H1 (cell line): Measurements from ENCODE around the gene CYP2W1. TPM values are rescaled to one million over a fixed set of nuclear protein-coding genes. Genes with fewer than 3 reads are reported as not detected.

Experiments used
- CTCF ChIA-PET: fragments of 300-600 bp; sonication (Branson Sonifier 250); formaldehyde crosslinking; loops from one replicate; lab custom pipeline; 2021; ENCODE audit not compliant: partially characterized antibody; lab: Charles Lee
- POLR2A ChIA-PET: fragments of 300-600 bp; sonication (Branson Sonifier 250); formaldehyde crosslinking; loops from one replicate; lab custom pipeline; 2021; ENCODE audit warnings: inconsistent platforms; ENCODE audit not compliant: partially characterized antibody; lab: Charles Lee
- DNase-seq, 2 experiments: peaks; one replicate each; pipeline versions ENCODE4 v3.0.0 to v3.0.0-alpha.2; 2010 to 2022; ENCODE audit warnings: low spot score in 2 of 2, low read depth in 1 of 2, mixed read lengths in 1 of 2
- FAIRE-seq: peaks from 2 replicates; lab custom pipeline; 2011; peaks lifted over from hg19 to GRCh38; lab: Jason Lieb, UNC
- H2AFZ ChIP-seq: 2 replicates; pipeline ENCODE4 v1.8.1; 2012; ENCODE audit warnings: low read length, inconsistent platforms
- H2AK5ac ChIP-seq: 2 replicates; pipeline ENCODE4 v1.6.1; 2013; ENCODE audit warnings: low read depth, low read length
- H2BK120ac ChIP-seq: replicated peaks from 2 replicates; pipeline ENCODE3; 2013; ENCODE audit warnings: low read depth, low read length, inconsistent platforms
- H2BK12ac ChIP-seq: 2 replicates; pipeline ENCODE4 v1.6.1; 2013; ENCODE audit warnings: low read depth, low read length
- H2BK15ac ChIP-seq: 2 replicates; pipeline ENCODE4 v1.6.1; 2013; ENCODE audit warnings: low read length
- H2BK20ac ChIP-seq: 2 replicates; pipeline ENCODE4 v1.6.1; 2013; ENCODE audit warnings: low read length
- H2BK5ac ChIP-seq: 2 replicates; pipeline ENCODE4 v1.6.1; 2013; ENCODE audit warnings: low read depth, low read length
- H3K14ac ChIP-seq: 2 replicates; pipeline ENCODE4 v1.6.1; 2013; ENCODE audit warnings: inconsistent platforms; ENCODE audit not compliant: insufficient read length
- H3K18ac ChIP-seq: 2 replicates; pipeline ENCODE4 v1.6.1; 2013; ENCODE audit warnings: low read length; ENCODE audit errors: extremely low read depth
- H3K23ac ChIP-seq: 2 replicates; pipeline ENCODE4 v1.6.1; 2013; ENCODE audit warnings: inconsistent platforms; ENCODE audit not compliant: insufficient read length
- H3K23me2 ChIP-seq: 2 replicates; pipeline ENCODE4 v1.6.1; 2013; ENCODE audit warnings: low read depth, low read length
- H3K27ac ChIP-seq: 2 replicates; pipeline ENCODE4 v1.6.1; 2011; ENCODE audit warnings: low read depth, low read length, inconsistent platforms
- H3K27me3 ChIP-seq, 4 experiments: replicated peaks in 1 of 4; 1 replicate in 1 of 4; 2 replicates in 3 of 4; pipeline versions ENCODE4 v1.6.1 to v1.8.1; 2011 to 2013; ENCODE audit warnings: low read length in 3 of 4, mild to moderate bottlenecking in 3 of 4, inconsistent platforms in 2 of 4, mixed read lengths in 2 of 4, moderate library complexity in 1 of 4; ENCODE audit not compliant: control insufficient read depth in 3 of 4, insufficient read depth in 3 of 4; ENCODE audit errors: extremely low read depth in 1 of 4
- H3K36me3 ChIP-seq, 4 experiments: 2 replicates each; pipeline versions ENCODE4 v1.6.1 to v1.8.1; 2011 to 2013; ENCODE audit warnings: mild to moderate bottlenecking in 4 of 4, low read length in 3 of 4, moderate library complexity in 2 of 4, control low read depth in 1 of 4, inconsistent platforms in 1 of 4; ENCODE audit not compliant: insufficient read depth in 4 of 4, control insufficient read depth in 2 of 4
- H3K4ac ChIP-seq: replicated peaks from 2 replicates; pipeline ENCODE3; 2013; ENCODE audit warnings: low read length, low read depth, mixed read lengths, inconsistent platforms; ENCODE audit not compliant: insufficient read length
- H3K4me1 ChIP-seq, 4 experiments: replicated peaks in 1 of 4; 1 replicate in 1 of 4; 2 replicates in 3 of 4; pipeline versions ENCODE4 v1.6.1 to v1.8.1; 2011 to 2013; ENCODE audit warnings: low read length in 3 of 4, inconsistent platforms in 2 of 4, mixed read lengths in 1 of 4; ENCODE audit not compliant: insufficient read depth in 4 of 4, control insufficient read depth in 3 of 4
- H3K4me2 ChIP-seq, 2 experiments: 2 replicates each; pipeline versions ENCODE4 v1.6.1 to v1.8.1; 2011 to 2013; ENCODE audit warnings: low read depth in 2 of 2, low read length in 2 of 2, control low read depth in 1 of 2, inconsistent platforms in 1 of 2, mild to moderate bottlenecking in 1 of 2; ENCODE audit not compliant: insufficient read depth in 1 of 2
- H3K4me3 ChIP-seq, 4 experiments: fragments of 200-600, 300-600 bp in 1 of 4; sonication (generic), shearing (Covaris generic), sonication (Bioruptor Twin) in 1 of 4; 2 replicates each; pipeline versions ENCODE4 v1.5.1 to v1.8.1; 2011 to 2016; ENCODE audit warnings: low read length in 4 of 4, low read depth in 3 of 4, control low read depth in 2 of 4, inconsistent platforms in 2 of 4, mild to moderate bottlenecking in 2 of 4, mixed read lengths in 1 of 4, moderate library complexity in 1 of 4; ENCODE audit not compliant: insufficient read depth in 2 of 4; ENCODE audit errors: extremely low read depth in 1 of 4
- H3K56ac ChIP-seq: replicated peaks from 2 replicates; pipeline ENCODE3; 2013; ENCODE audit warnings: low read depth, mild to moderate bottlenecking, mixed read lengths, low read length, inconsistent platforms; ENCODE audit not compliant: insufficient read length
- H3K79me1 ChIP-seq: 2 replicates; pipeline ENCODE4 v1.6.1; 2013; ENCODE audit warnings: low read depth, low read length, control low read depth
- H3K79me2 ChIP-seq, 2 experiments: 2 replicates each; pipeline versions ENCODE4 v1.6.1 to v1.8.1; 2012 to 2013; ENCODE audit warnings: low read length in 2 of 2, mild to moderate bottlenecking in 2 of 2, inconsistent platforms in 1 of 2; ENCODE audit not compliant: insufficient read depth in 2 of 2, control insufficient read depth in 1 of 2
- H3K9ac ChIP-seq, 4 experiments: replicated peaks in 1 of 4; 1 replicate in 1 of 4; 2 replicates in 3 of 4; pipeline versions ENCODE4 v1.6.1 to v1.8.1; 2011 to 2013; ENCODE audit warnings: low read depth in 3 of 4, low read length in 3 of 4, control low read depth in 2 of 4, mild to moderate bottlenecking in 2 of 4, moderate library complexity in 2 of 4, inconsistent platforms in 1 of 4; ENCODE audit errors: extremely low read depth in 1 of 4
- H3K9me3 ChIP-seq, 2 experiments: 2 replicates each; pipeline versions ENCODE4 v1.6.1 to v1.8.1; 2012 to 2013; ENCODE audit warnings: mild to moderate bottlenecking in 2 of 2, moderate library complexity in 2 of 2, control low read depth in 1 of 2, inconsistent platforms in 1 of 2, low read depth in 1 of 2, low read length in 1 of 2, mixed read lengths in 1 of 2; ENCODE audit not compliant: insufficient read depth in 2 of 2
- H4K20me1 ChIP-seq, 2 experiments: replicated peaks in 1 of 2; 2 replicates each; pipeline versions ENCODE3 to v1.8.1; 2011 to 2013; ENCODE audit warnings: inconsistent platforms in 2 of 2, low read length in 2 of 2, mild to moderate bottlenecking in 1 of 2; ENCODE audit not compliant: insufficient read depth in 2 of 2, control insufficient read depth in 1 of 2
- H4K5ac ChIP-seq: 2 replicates; pipeline ENCODE4 v1.6.1; 2013; ENCODE audit warnings: low read length, low read depth, mixed read lengths, inconsistent platforms; ENCODE audit not compliant: insufficient read length
- H4K8ac ChIP-seq: 2 replicates; pipeline ENCODE4 v1.8.0; 2013; ENCODE audit warnings: mild to moderate bottlenecking, moderate library complexity, low read length, inconsistent platforms; ENCODE audit not compliant: insufficient read depth; ENCODE audit errors: extremely low read depth
- H4K91ac ChIP-seq: replicated peaks from 2 replicates; pipeline ENCODE3; 2013; ENCODE audit warnings: low read length, mixed read lengths, inconsistent platforms; ENCODE audit not compliant: insufficient read length
- ASH2L ChIP-seq: fragments of 200-600, 300-600 bp; sonication (generic); IDR thresholded peaks from one replicate; pipeline ENCODE4 v1.7.1; 2017; ENCODE audit warnings: low read length
- CTCF ChIP-seq, 3 experiments: IDR thresholded peaks; 1 replicate in 2 of 3; 2 replicates in 1 of 3; pipeline versions ENCODE4 v1.5.1 to v1.6.1; 2011; ENCODE audit warnings: low read length in 3 of 3, mild to moderate bottlenecking in 3 of 3, inconsistent platforms in 2 of 3, low read depth in 1 of 3, moderate library complexity in 1 of 3; ENCODE audit not compliant: insufficient read depth in 1 of 3; ENCODE audit errors: control extremely low read depth in 1 of 3
- RBBP5 ChIP-seq: IDR thresholded peaks from 2 replicates; pipeline ENCODE4 v1.7.1; 2012; ENCODE audit warnings: low read depth, mild to moderate bottlenecking, inconsistent platforms, low read length, moderate library complexity, borderline replicate concordance
- TAF7 ChIP-seq: optimal IDR thresholded peaks from 2 replicates; pipeline ENCODE3; 2011; ENCODE audit warnings: low read depth, mild to moderate bottlenecking, inconsistent platforms, low read length, moderate library complexity, borderline replicate concordance
- WGBS, 2 experiments: shearing (Covaris generic) in 1 of 2; methylation state at CpG; one replicate each; pipeline versions ENCODE4 v1.1.6 to v1.1.7; 2013 to 2015; ENCODE audit warnings: low lambda C conversion rate in 2 of 2, mixed read lengths in 2 of 2, inconsistent platforms in 1 of 2, low coverage in 1 of 2, missing lambda C conversion rate in 1 of 2; ENCODE audit not compliant: insufficient replicate concordance in 2 of 2, insufficient coverage in 1 of 2, insufficient read length in 1 of 2; ENCODE audit errors: extremely low coverage in 1 of 2, missing lambda C conversion rate in 1 of 2; 5-methylcytosine and 5-hydroxymethylcytosine counted together
- polyA plus RNA-seq, 7 experiments: library from polyadenylated mRNA; depleted of rRNA in 3 of 7; stranded (reverse) in 5 of 7; unstranded in 2 of 7; fragments of >200 nt in 5 of 7; fragments of 200-250 nt in 2 of 7; gene quantifications; 1 replicate in 5 of 7; 2 replicates in 1 of 7; 4 replicates in 1 of 7; pipeline versions ENCODE4 v1.2.1 to v1.2.3, GENCODE V29; 2011 to 2013; ENCODE audit warnings: missing spikeins in 2 of 7, mixed read lengths in 2 of 7
- total RNA-seq: library from RNA; stranded (reverse); fragmentation: NEBNext Ultra II Directional; extraction: Animal tissue kit (Norgen Biotek cat#: 25700); gene quantifications from 2 replicates; pipeline ENCODE4 v1.2.1, GENCODE V29; 2021

Gene CYP2W1
- total and polyA plus RNA-seq, 2 of the 8 experiments (the other 6 are each of a cell fraction or from before 2014, with no cell fraction given): not detected

DNA sequence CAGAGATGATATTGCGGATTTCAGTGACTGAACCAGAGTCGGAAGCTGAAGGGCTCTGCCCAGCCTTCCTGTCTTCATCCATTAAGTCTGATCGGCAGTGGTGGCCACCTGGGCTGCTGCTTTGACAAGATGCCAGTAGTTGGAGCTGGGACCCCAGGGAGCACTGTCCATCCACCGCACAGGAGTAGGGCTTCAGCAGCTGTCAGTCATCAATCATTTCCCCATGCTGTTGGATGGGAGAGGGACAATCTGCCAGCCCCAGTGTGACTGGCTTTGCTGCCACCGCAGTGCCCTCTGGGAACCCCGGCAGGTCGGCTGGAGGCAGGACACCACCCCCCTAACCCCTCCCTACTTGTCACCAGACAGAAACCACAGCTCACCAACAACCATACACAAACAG lies 38.4 kb downstream of the CYP2W1 start:
- peaks cover 0 to 7% of the 10 kb centered on the region in 2 experiments; a peak in 1 of 4 replicates for H3K9me3 ChIP-seq
- H3K4me2 ChIP-seq: no peak overlapping the region
- 98% methylated on average over 7 of the region's 7 CpGs; no CpG with 5 or more reads in 1 of the 2 experiments for WGBS, 2 experiments
- no peak overlapping the region for H4K91ac ChIP-seq
- DNase-seq (no peak), FAIRE-seq (no peak)
- no peak overlapping the region for H2BK12ac ChIP-seq
- H2BK15ac ChIP-seq: no peak overlapping the region
- no peak overlapping the region for H2BK20ac ChIP-seq
- H3K79me1 ChIP-seq: peaks cover 8% of the 10 kb centered on the region
- no peak overlapping the region for H3K23ac ChIP-seq
- CTCF ChIA-PET: interaction anchor here (0.6 to 10.9 kb wide), 7 partner anchors 14 to 1156 kb away, joined by 3 to 117 read pairs (median 4); no protein-coding TSS in a partner anchor
- 0 out of 2 replicates have a peak overlapping the region, but pooled peaks have one; percentile 25 for H4K8ac ChIP-seq
- no peak overlapping the region for H3K14ac ChIP-seq
- H2AK5ac ChIP-seq: no peak overlapping the region
- no peak overlapping the region for H3K9ac ChIP-seq
- POLR2A ChIA-PET: no interaction called here
- no peak overlapping the region for H3K56ac ChIP-seq
- H3K27ac ChIP-seq: no peak overlapping the region
- H3K4me3 ChIP-seq: no peak overlapping the region
- H3K79me2 ChIP-seq: peaks cover 0 to 6% of the 10 kb centered on the region in 2 experiments; a peak in 2 of 4 replicates
- TF ChIP-seq TAF7 (no peak), ASH2L (no peak), RBBP5 (no peak), CTCF (IDR thresholded peaks at IDR 0.05; ENCODE audit: control extremely low read depth in 1 of 3, insufficient read depth in 1 of 3, low read depth in 1 of 3, low read length in 3 of 3) (no peak)
- no peak overlapping the region for H2BK5ac ChIP-seq
- H3K4ac ChIP-seq: no peak overlapping the region
- H3K36me3 ChIP-seq: no peaks in the 10 kb centered on the region; a peak in 1 of 8 replicates
- H4K5ac ChIP-seq: no peak overlapping the region
- no peak overlapping the region for H2AFZ ChIP-seq
- no peak overlapping the region for H3K18ac ChIP-seq
- H2BK120ac ChIP-seq: no peak overlapping the region
- peaks cover 9 to 16% of the 10 kb centered on the region in 2 experiments for H4K20me1 ChIP-seq
- H3K23me2 ChIP-seq: no peaks in the 10 kb centered on the region
- no peaks in the 10 kb centered on the region for H3K4me1 ChIP-seq
- H3K27me3 ChIP-seq: no peaks in the 10 kb centered on the region; a peak in 1 of 7 replicates
